SK-N-SH treated with all-trans-retinoic acid at 6 μM for 48 hours (cell line): ENCODE measurements around the gene SFMBT2.

Experiments
- CSDC2 ChIP-seq: fragments of 250-450 bp; sonication (Bioruptor Pico); IDR thresholded peaks from 2 replicates; pipeline ENCODE4 v1.5.0; 2020; ENCODE audit warnings: mild to moderate bottlenecking, moderate library complexity
- ISL1 ChIP-seq: fragments of 250-450 bp; sonication (Bioruptor Pico); IDR thresholded peaks from 2 replicates; pipeline ENCODE4 v2.1.2; 2022; ENCODE audit warnings: mild to moderate bottlenecking, moderate library complexity
- RARB ChIP-seq: fragments of 250-450 bp; sonication (Bioruptor Pico); IDR thresholded peaks from 2 replicates; pipeline ENCODE4 v1.8.0; 2021; ENCODE audit warnings: mild to moderate bottlenecking, moderate library complexity
- SNAI2 ChIP-seq: fragments of 250-450 bp; sonication (Bioruptor Pico); IDR thresholded peaks from 2 replicates; pipeline ENCODE4 v1.5.0; 2020; ENCODE audit warnings: mild to moderate bottlenecking, moderate library complexity
- TCF4 ChIP-seq: fragments of 250-450 bp; sonication (Bioruptor Pico); IDR thresholded peaks from 2 replicates; pipeline ENCODE4 v1.8.0; 2021; ENCODE audit warnings: mild to moderate bottlenecking, moderate library complexity, borderline replicate concordance
- ZC3H10 ChIP-seq: fragments of 250-450 bp; sonication (Bioruptor Pico); IDR thresholded peaks from 2 replicates; pipeline ENCODE4 v1.5.1; 2021; ENCODE audit warnings: mild to moderate bottlenecking, moderate library complexity
- ZFP3 ChIP-seq: fragments of 250-450 bp; sonication (Bioruptor Pico); IDR thresholded peaks from 2 replicates; pipeline ENCODE4 v1.5.0; 2020; ENCODE audit warnings: mild to moderate bottlenecking, moderate library complexity
- ZNF565 ChIP-seq: fragments of 450-650 bp; formaldehyde crosslinking; conservative IDR thresholded peaks from 2 replicates; pipeline ENCODE4 v1.5.0; 2020; ENCODE audit warnings: low read depth, mild to moderate bottlenecking, moderate library complexity
- ZNF8 ChIP-seq: fragments of 450-650 bp; formaldehyde crosslinking; IDR thresholded peaks from 2 replicates; pipeline ENCODE4 v1.5.0; 2020; ENCODE audit warnings: mild to moderate bottlenecking, moderate library complexity
- TF ChIP-seq, protein P1 (sequence below): fragments of 250-450 bp; sonication (Bioruptor Pico); IDR thresholded peaks from 2 replicates; pipeline ENCODE4 v1.8.0; 2020; ENCODE audit warnings: mild to moderate bottlenecking, moderate library complexity, borderline replicate concordance
- TF ChIP-seq, protein P2 (sequence below): fragments of 250-450 bp; sonication (Bioruptor Pico); IDR thresholded peaks from 2 replicates; pipeline ENCODE4 v1.5.1; 2020; ENCODE audit warnings: low read depth, mild to moderate bottlenecking, moderate library complexity
- TF ChIP-seq, protein P3 (sequence below): fragments of 250-450 bp; sonication (Bioruptor Pico); IDR thresholded peaks from 2 replicates; pipeline ENCODE4 v1.5.1; 2021; ENCODE audit warnings: mild to moderate bottlenecking, moderate library complexity
- TF ChIP-seq, protein P4 (sequence below): fragments of 250-450 bp; sonication (Bioruptor Pico); IDR thresholded peaks from 2 replicates; pipeline ENCODE4 v1.5.0; 2020; ENCODE audit warnings: mild to moderate bottlenecking, moderate library complexity

DNA sequence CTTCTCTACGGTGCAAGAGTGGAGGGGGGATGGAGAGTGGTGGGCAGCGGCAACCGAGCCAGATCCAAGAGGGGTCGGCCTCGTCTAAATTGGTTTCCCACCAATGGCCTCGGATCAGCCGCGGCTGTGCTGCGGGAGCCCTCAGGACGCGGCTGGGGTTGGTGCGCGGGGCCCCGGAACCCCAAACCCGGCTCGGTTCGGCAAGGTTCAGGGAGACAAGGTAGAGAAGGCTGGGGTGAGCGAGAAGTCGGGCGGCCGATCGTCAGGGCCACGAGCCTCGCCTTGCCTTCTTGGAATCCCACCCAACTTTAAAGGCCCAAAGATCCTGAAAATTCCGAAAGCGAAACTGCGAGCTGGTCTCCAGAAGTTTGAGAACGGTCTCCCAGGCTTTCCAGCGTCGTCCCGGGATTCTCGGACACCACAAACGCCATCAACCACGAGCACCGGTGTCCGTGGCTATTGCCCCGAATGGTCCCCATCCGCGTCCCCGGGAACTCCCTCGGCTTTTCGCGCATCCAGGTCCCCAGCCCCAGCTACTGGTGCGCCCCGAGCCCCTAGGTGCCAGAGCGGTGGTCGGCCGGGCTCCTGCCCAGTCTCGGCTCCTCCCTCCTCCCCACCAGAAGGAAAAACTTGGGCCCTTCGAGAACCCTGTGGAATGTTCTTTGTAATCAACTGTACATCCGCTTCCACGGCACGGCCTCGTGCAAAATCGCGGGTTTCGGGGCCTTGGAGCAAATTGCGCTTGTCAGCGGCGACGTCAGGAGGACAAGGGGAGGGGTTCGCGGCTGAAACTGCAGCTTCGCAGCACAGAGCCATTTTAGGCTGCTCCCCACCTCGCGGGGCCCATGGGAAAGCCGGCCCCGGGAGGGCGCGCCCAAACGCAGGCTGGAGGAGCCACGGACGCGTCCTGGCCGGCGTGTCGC lies 3.2 kb downstream of the SFMBT2 start:
- TF ChIP-seq RARB (CRISPR knock-in tag) (no peak), CSDC2 (no peak), ZFP3 (no peak), ISL1 (no peak), TCF4 (CRISPR knock-in tag) (no peak), ZNF565 (CRISPR knock-in tag) (no peak), ZC3H10 (CRISPR knock-in tag) (no peak), ZNF8 (CRISPR knock-in tag) (no peak), SNAI2 (CRISPR knock-in tag) (no peak)
- TF ChIP-seq, protein P1, sequence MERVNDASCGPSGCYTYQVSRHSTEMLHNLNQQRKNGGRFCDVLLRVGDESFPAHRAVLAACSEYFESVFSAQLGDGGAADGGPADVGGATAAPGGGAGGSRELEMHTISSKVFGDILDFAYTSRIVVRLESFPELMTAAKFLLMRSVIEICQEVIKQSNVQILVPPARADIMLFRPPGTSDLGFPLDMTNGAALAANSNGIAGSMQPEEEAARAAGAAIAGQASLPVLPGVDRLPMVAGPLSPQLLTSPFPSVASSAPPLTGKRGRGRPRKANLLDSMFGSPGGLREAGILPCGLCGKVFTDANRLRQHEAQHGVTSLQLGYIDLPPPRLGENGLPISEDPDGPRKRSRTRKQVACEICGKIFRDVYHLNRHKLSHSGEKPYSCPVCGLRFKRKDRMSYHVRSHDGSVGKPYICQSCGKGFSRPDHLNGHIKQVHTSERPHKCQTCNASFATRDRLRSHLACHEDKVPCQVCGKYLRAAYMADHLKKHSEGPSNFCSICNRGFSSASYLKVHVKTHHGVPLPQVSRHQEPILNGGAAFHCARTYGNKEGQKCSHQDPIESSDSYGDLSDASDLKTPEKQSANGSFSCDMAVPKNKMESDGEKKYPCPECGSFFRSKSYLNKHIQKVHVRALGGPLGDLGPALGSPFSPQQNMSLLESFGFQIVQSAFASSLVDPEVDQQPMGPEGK (CRISPR knock-in tag) = no peak
- TF ChIP-seq, protein P2, sequence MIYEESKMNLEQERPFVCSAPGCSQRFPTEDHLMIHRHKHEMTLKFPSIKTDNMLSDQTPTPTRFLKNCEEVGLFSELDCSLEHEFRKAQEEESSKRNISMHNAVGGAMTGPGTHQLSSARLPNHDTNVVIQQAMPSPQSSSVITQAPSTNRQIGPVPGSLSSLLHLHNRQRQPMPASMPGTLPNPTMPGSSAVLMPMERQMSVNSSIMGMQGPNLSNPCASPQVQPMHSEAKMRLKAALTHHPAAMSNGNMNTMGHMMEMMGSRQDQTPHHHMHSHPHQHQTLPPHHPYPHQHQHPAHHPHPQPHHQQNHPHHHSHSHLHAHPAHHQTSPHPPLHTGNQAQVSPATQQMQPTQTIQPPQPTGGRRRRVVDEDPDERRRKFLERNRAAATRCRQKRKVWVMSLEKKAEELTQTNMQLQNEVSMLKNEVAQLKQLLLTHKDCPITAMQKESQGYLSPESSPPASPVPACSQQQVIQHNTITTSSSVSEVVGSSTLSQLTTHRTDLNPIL = no peak
- TF ChIP-seq, protein P3, sequence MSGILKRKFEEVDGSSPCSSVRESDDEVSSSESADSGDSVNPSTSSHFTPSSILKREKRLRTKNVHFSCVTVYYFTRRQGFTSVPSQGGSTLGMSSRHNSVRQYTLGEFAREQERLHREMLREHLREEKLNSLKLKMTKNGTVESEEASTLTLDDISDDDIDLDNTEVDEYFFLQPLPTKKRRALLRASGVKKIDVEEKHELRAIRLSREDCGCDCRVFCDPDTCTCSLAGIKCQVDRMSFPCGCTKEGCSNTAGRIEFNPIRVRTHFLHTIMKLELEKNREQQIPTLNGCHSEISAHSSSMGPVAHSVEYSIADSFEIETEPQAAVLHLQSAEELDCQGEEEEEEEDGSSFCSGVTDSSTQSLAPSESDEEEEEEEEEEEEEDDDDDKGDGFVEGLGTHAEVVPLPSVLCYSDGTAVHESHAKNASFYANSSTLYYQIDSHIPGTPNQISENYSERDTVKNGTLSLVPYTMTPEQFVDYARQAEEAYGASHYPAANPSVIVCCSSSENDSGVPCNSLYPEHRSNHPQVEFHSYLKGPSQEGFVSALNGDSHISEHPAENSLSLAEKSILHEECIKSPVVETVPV = no peak
- TF ChIP-seq, protein P4, sequence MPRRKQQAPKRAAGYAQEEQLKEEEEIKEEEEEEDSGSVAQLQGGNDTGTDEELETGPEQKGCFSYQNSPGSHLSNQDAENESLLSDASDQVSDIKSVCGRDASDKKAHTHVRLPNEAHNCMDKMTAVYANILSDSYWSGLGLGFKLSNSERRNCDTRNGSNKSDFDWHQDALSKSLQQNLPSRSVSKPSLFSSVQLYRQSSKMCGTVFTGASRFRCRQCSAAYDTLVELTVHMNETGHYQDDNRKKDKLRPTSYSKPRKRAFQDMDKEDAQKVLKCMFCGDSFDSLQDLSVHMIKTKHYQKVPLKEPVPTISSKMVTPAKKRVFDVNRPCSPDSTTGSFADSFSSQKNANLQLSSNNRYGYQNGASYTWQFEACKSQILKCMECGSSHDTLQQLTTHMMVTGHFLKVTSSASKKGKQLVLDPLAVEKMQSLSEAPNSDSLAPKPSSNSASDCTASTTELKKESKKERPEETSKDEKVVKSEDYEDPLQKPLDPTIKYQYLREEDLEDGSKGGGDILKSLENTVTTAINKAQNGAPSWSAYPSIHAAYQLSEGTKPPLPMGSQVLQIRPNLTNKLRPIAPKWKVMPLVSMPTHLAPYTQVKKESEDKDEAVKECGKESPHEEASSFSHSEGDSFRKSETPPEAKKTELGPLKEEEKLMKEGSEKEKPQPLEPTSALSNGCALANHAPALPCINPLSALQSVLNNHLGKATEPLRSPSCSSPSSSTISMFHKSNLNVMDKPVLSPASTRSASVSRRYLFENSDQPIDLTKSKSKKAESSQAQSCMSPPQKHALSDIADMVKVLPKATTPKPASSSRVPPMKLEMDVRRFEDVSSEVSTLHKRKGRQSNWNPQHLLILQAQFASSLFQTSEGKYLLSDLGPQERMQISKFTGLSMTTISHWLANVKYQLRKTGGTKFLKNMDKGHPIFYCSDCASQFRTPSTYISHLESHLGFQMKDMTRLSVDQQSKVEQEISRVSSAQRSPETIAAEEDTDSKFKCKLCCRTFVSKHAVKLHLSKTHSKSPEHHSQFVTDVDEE = no peak
